ENCODE data around the gene FOXA2. TPM values are rescaled to one million over a fixed set of nuclear protein-coding genes. Genes with fewer than 3 reads are reported as not detected.

The FOXA2 gene
- total RNA-seq, 1 donor from 2014 or later, result 0.04 TPM

DNA sequence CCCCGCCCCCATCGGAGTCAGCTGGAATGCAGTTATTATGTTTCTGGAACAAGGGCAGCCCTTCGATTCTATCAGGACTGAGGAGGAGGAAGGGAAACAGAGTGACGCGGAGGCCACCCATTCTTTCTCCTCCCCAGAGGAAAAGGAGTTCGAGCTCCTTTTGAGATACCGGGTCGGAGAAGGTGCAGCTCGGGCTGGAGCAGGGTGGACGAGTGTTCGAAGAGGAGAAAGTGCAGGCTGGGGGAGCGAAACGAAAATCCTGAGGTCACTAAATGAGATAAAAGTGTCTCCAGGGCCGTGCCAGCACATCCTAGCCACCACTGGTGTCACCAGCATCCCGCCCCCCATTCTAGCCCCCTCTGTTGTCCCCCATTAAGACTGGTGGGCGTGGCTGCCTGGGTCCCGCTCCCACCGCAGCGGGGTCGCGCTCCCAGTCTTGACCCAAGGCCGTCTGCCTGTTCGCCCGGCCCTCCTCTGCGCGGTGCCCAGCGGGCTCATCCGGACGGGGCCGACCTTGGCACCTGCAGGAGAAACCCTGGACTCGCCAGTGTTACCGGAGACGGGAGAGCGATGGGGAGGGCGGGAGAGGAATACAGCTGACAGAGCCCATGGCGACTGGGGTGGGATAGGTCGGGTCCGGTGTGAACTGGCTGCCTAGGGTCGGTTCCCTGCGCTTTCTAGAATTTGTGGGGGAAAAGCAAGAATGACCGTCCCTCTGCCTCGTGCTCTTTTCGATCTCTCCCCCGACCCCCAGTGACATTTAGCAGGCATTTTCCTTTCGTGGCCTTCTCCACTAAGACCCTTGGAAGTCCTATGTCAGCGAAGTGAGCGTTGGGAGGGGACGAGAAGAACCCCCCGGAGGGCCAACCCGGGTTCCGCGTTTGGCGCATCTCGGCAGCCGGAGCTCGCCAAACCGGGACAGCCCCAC is 16.2 kb downstream of the FOXA2 start:
- DNase-seq (ENCODE audit: low read depth), result no peak
- Histone ChIP-seq H3K4me3 (ENCODE audit: low read depth, low read length) (no peak overlapping the region), H3K27me3 (ENCODE audit: control insufficient read depth, insufficient read depth, low read length) (peaks cover 74% of the 10 kb centered on the region), H3K36me3 (ENCODE audit: control insufficient read depth, insufficient read depth, low read length) (no peaks in the 10 kb centered on the region)
- TF ChIP-seq, protein P1, sequence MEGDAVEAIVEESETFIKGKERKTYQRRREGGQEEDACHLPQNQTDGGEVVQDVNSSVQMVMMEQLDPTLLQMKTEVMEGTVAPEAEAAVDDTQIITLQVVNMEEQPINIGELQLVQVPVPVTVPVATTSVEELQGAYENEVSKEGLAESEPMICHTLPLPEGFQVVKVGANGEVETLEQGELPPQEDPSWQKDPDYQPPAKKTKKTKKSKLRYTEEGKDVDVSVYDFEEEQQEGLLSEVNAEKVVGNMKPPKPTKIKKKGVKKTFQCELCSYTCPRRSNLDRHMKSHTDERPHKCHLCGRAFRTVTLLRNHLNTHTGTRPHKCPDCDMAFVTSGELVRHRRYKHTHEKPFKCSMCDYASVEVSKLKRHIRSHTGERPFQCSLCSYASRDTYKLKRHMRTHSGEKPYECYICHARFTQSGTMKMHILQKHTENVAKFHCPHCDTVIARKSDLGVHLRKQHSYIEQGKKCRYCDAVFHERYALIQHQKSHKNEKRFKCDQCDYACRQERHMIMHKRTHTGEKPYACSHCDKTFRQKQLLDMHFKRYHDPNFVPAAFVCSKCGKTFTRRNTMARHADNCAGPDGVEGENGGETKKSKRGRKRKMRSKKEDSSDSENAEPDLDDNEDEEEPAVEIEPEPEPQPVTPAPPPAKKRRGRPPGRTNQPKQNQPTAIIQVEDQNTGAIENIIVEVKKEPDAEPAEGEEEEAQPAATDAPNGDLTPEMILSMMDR (IDR thresholded peaks at IDR 0.05; ENCODE audit: insufficient read depth, low read length, poor library complexity, severe bottlenecking), result no peak

- no peak for DNase-seq (ENCODE audit: low read depth)
- H3K4me3 ChIP-seq (ENCODE audit: low read depth, low read length), result no peak overlapping the region
- TF ChIP-seq, protein P1 (IDR thresholded peaks at IDR 0.05; ENCODE audit: insufficient read depth, low read length, poor library complexity, severe bottlenecking), result no peak
- H3K27me3 ChIP-seq (ENCODE audit: control insufficient read depth, insufficient read depth, low read length), result peaks cover 72% of the 10 kb centered on the region
- no peaks in the 10 kb centered on the region for H3K36me3 ChIP-seq (ENCODE audit: control insufficient read depth, insufficient read depth, low read length)
Measured at GRCh38 chr20:22566876-22567658, 17.3 kb downstream of the FOXA2 start.

GRCh38 chr20:22563062-22563965 is 21.1 kb downstream of the FOXA2 start:
- Histone ChIP-seq H3K36me3 (ENCODE audit: control insufficient read depth, insufficient read depth, low read length) (no peaks in the 10 kb centered on the region), H3K4me3 (ENCODE audit: low read depth, low read length) (no peak overlapping the region), H3K27me3 (ENCODE audit: control insufficient read depth, insufficient read depth, low read length) (peaks cover 62% of the 10 kb centered on the region)
- DNase-seq (ENCODE audit: low read depth), result no peak
- TF ChIP-seq, protein P1 (IDR thresholded peaks at IDR 0.05; ENCODE audit: insufficient read depth, low read length, poor library complexity, severe bottlenecking), result no peak

- TF ChIP-seq, protein P1 (IDR thresholded peaks at IDR 0.05; ENCODE audit: insufficient read depth, low read length, poor library complexity, severe bottlenecking), result no peak
- peaks cover 57% of the 10 kb centered on the region for H3K27me3 ChIP-seq (ENCODE audit: control insufficient read depth, insufficient read depth, low read length)
- no peaks in the 10 kb centered on the region for H3K36me3 ChIP-seq (ENCODE audit: control insufficient read depth, insufficient read depth, low read length)
- H3K4me3 ChIP-seq (ENCODE audit: low read depth, low read length), result no peak overlapping the region
- DNase-seq (ENCODE audit: low read depth), result no peak
Measured at GRCh38 chr20:22562620-22563019, 21.8 kb downstream of the FOXA2 start.

- TF ChIP-seq, protein P1 (IDR thresholded peaks at IDR 0.05; ENCODE audit: insufficient read depth, low read length, poor library complexity, severe bottlenecking), result no peak
- DNase-seq (ENCODE audit: low read depth), result no peak
- H3K27me3 ChIP-seq (ENCODE audit: control insufficient read depth, insufficient read depth, low read length), result peaks cover 55% of the 10 kb centered on the region
- no peaks in the 10 kb centered on the region for H3K36me3 ChIP-seq (ENCODE audit: control insufficient read depth, insufficient read depth, low read length)
- H3K4me3 ChIP-seq (ENCODE audit: low read depth, low read length), result no peak overlapping the region
Measured at GRCh38 chr20:22561965-22562577, 22.3 kb downstream of the FOXA2 start.
